HepG2 (cell line): ENCODE measurements around the gene DBNDD2. TPM values are rescaled to one million over a fixed set of nuclear protein-coding genes. Genes with fewer than 3 reads are reported as not detected.

ENCODE experiments used
- ATAD3A ChIP-seq: sonication (generic); formaldehyde crosslinking; IDR thresholded peaks from 2 replicates; pipeline ENCODE4 v1.4.0; 2020; ENCODE audit warnings: missing genetic modification reagents
- BRCA1 ChIP-seq: sonication (generic); formaldehyde crosslinking; IDR thresholded peaks from 2 replicates; pipeline ENCODE4 v1.4.0; 2020; ENCODE audit warnings: missing genetic modification reagents
- CCDC6 ChIP-seq: sonication (generic); formaldehyde crosslinking; IDR thresholded peaks from 2 replicates; pipeline ENCODE4 v1.8.1; 2022; ENCODE audit warnings: mild to moderate bottlenecking, missing genetic modification reagents, moderate library complexity
- CHCHD3 ChIP-seq: sonication (generic); formaldehyde crosslinking; IDR thresholded peaks from 2 replicates; pipeline ENCODE4 v1.8.0; 2022; ENCODE audit warnings: mild to moderate bottlenecking, missing genetic modification reagents, moderate library complexity
- CHD2 ChIP-seq: IDR thresholded peaks from 2 replicates; pipeline ENCODE4 v1.6.1; 2011; ENCODE audit warnings: low read depth, low read length, improper control_type of control experiment
- HNRNPLL ChIP-seq: fragments of 200-400 bp; formaldehyde crosslinking; IDR thresholded peaks from 2 replicates; pipeline ENCODE4 v1.6.1; 2017; ENCODE audit warnings: mild to moderate bottlenecking, low read depth, low read length; ENCODE audit not compliant: poor library complexity, severe bottlenecking
- HOXA5 ChIP-seq: sonication (generic); formaldehyde crosslinking; IDR thresholded peaks from 2 replicates; pipeline ENCODE4 v1.4.0; 2020; ENCODE audit warnings: missing genetic modification reagents
- IKZF1 ChIP-seq: fragments of 450-650 bp; IDR thresholded peaks from 2 replicates; pipeline ENCODE4 v1.7.1; 2016
- KLF9 ChIP-seq: IDR thresholded peaks from 2 replicates; pipeline ENCODE4 v1.6.1; 2016; ENCODE audit warnings: low read depth
- KMT2B ChIP-seq: IDR thresholded peaks from 2 replicates; pipeline ENCODE4 v1.6.1; 2016; ENCODE audit warnings: missing genetic modification reagents, missing compliant biosample characterization
- MTERF4 ChIP-seq: sonication (generic); formaldehyde crosslinking; IDR thresholded peaks from 2 replicates; pipeline ENCODE4 v1.8.0; 2023; ENCODE audit warnings: mild to moderate bottlenecking, missing genetic modification reagents
- SP140L ChIP-seq: sonication (generic); formaldehyde crosslinking; IDR thresholded peaks from 2 replicates; pipeline ENCODE4 v1.4.0; 2020; ENCODE audit warnings: missing genetic modification reagents, borderline replicate concordance
- ZKSCAN8 ChIP-seq: IDR thresholded peaks from 2 replicates; pipeline ENCODE4 v1.6.1; 2016; ENCODE audit warnings: borderline replicate concordance, missing genetic modification reagents, missing compliant biosample characterization
- ZNF256 ChIP-seq: sonication (generic); formaldehyde crosslinking; conservative IDR thresholded peaks from 2 replicates; pipeline ENCODE4 v1.4.0; 2020; ENCODE audit warnings: missing genetic modification reagents
- ZNF432 ChIP-seq: sonication (generic); formaldehyde crosslinking; IDR thresholded peaks from 2 replicates; pipeline ENCODE4 v1.5.0; 2020; ENCODE audit warnings: missing genetic modification reagents, mild to moderate bottlenecking, borderline replicate concordance
- ZNF550 ChIP-seq: sonication (generic); formaldehyde crosslinking; IDR thresholded peaks from 2 replicates; pipeline ENCODE4 v1.4.0; 2020; ENCODE audit warnings: mild to moderate bottlenecking, missing genetic modification reagents, borderline replicate concordance
- ZNF770 ChIP-seq: sonication (generic); formaldehyde crosslinking; IDR thresholded peaks from 2 replicates; pipeline ENCODE4 v1.5.0; 2020; ENCODE audit warnings: mild to moderate bottlenecking, missing genetic modification reagents
- ZNF776 ChIP-seq: sonication (generic); formaldehyde crosslinking; IDR thresholded peaks from 2 replicates; pipeline ENCODE4 v1.4.0; 2020; ENCODE audit warnings: mild to moderate bottlenecking, missing genetic modification reagents
- ZNF879 ChIP-seq: sonication (generic); formaldehyde crosslinking; IDR thresholded peaks from 2 replicates; pipeline ENCODE4 v1.8.1; 2023; ENCODE audit warnings: missing genetic modification reagents
- polyA plus RNA-seq, 8 experiments: library from polyadenylated mRNA; depleted of rRNA in 3 of 8; stranded (reverse) in 7 of 8; unstranded in 1 of 8; fragments of >200 nt; fragmentation: Illumina TruSeq in 4 of 8; extraction: Trizol in 4 of 8; gene quantifications; 2 replicates each; pipeline versions ENCODE4 v1.2.1 to v1.2.3, GENCODE V29; 2011 to 2016; ENCODE audit warnings: low read depth in 4 of 8, missing spikeins in 1 of 8, mixed read lengths in 1 of 8; ENCODE audit not compliant: insufficient read depth in 1 of 8
- total RNA-seq, 5 experiments: library from RNA; depleted of rRNA; stranded (reverse); fragments of >200 nt; fragmentation: Illumina TruSeq; extraction: Trizol; gene quantifications; 2 replicates each; pipeline ENCODE4 v1.2.3, GENCODE V29; 2016; ENCODE audit warnings: low read depth in 1 of 5
- TF ChIP-seq, protein P1 (sequence below): sonication (generic); formaldehyde crosslinking; IDR thresholded peaks from 2 replicates; pipeline ENCODE4 v1.8.0; 2022; ENCODE audit warnings: missing genetic modification reagents, low read depth, mild to moderate bottlenecking, borderline replicate concordance
- TF ChIP-seq, protein P2 (sequence below), 2 experiments: sonication (generic) in 1 of 2; formaldehyde crosslinking in 1 of 2; IDR thresholded peaks; 2 replicates each; pipeline versions ENCODE4 v1.6.1 to v1.9.0; 2014 to 2022; ENCODE audit warnings: antibody characterized with exemption in 1 of 2, borderline replicate concordance in 1 of 2, inconsistent platforms in 1 of 2, low read depth in 1 of 2, missing genetic modification reagents in 1 of 2

DBNDD2 gene
- total and polyA plus RNA-seq, 2 of the 13 experiments (the other 11 are each of a cell fraction or from before 2014, with no cell fraction given) = 16.7 to 47.6 TPM

DNA sequence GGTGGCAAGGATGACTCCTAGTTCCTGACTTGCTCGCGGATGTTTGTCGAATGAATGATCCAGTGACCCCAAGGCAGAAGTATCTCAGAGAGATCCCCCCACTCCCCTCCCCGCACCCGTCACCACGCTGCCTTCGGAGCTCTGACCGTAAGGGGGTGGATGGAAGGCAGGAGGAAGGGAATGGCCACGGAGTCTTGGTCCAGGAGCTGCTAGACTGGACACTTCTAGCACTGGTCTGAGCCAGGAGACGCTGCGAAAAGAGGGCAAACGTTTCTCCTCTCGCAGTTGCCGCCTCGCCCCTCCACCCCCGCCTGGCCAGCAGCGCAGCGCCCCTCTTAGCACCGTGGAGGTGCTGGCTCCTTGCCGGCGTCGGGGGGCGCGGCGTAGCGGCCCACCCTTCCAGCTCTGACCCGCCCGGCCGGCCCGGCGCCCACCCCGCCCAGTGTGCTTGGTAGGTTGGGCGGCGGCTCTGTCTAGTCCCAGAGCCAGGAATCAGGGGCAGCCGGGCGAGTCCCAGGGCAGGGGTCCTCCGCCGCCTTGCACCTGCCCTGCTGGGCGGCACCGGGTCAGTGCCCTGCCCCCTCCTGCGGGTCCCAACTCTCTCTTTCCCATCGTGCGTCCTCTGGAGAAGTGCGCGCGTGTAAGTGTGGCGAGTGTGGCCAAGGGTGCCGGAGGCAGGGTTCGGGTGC, 2.4 kb upstream of the DBNDD2 start (continued):
- no peak; the same call in 1 of the 2 replicates for TF ChIP-seq ZNF550 (CRISPR knock-in tag)
- no peak for TF ChIP-seq ZNF879 (CRISPR knock-in tag)
- no peak for TF ChIP-seq HNRNPLL
- no peak for TF ChIP-seq SP140L (CRISPR knock-in tag)
- TF ChIP-seq CCDC6 = no peak
- TF ChIP-seq IKZF1 = no peak
- no peak for TF ChIP-seq KLF9 (CRISPR knock-in tag)
- no peak for TF ChIP-seq ATAD3A (CRISPR knock-in tag)
- TF ChIP-seq MTERF4 (CRISPR knock-in tag) = 0 out of 2 replicates have a peak, but pooled peaks have one; percentile 63
- TF ChIP-seq, protein P1, sequence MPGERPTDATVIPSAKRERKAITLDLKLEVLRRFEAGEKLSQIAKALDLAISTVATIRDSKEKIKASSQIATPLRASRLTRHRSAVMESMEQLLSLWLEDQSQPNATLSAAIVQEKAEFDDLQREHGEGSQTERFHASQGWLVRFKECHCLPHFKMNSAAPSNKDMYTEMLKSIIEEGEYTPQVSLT (CRISPR knock-in tag) = no peak
- no peak; the same call in 1 of the 2 replicates for TF ChIP-seq CHCHD3 (CRISPR knock-in tag)
- no peak for TF ChIP-seq ZNF770 (CRISPR knock-in tag)
- TF ChIP-seq ZNF432 (CRISPR knock-in tag) = no peak
- no peak for TF ChIP-seq ZKSCAN8 (CRISPR knock-in tag)
- peak; percentile 80 for TF ChIP-seq ZNF776
- TF ChIP-seq, protein P2, sequence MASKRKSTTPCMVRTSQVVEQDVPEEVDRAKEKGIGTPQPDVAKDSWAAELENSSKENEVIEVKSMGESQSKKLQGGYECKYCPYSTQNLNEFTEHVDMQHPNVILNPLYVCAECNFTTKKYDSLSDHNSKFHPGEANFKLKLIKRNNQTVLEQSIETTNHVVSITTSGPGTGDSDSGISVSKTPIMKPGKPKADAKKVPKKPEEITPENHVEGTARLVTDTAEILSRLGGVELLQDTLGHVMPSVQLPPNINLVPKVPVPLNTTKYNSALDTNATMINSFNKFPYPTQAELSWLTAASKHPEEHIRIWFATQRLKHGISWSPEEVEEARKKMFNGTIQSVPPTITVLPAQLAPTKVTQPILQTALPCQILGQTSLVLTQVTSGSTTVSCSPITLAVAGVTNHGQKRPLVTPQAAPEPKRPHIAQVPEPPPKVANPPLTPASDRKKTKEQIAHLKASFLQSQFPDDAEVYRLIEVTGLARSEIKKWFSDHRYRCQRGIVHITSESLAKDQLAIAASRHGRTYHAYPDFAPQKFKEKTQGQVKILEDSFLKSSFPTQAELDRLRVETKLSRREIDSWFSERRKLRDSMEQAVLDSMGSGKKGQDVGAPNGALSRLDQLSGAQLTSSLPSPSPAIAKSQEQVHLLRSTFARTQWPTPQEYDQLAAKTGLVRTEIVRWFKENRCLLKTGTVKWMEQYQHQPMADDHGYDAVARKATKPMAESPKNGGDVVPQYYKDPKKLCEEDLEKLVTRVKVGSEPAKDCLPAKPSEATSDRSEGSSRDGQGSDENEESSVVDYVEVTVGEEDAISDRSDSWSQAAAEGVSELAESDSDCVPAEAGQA (IDR thresholded peaks at IDR 0.05; ENCODE audit: low read depth) = no peak
- TF ChIP-seq, protein P2 (CRISPR knock-in tag; IDR thresholded peaks at IDR 0.05; ENCODE audit: borderline replicate concordance) = no peak
- TF ChIP-seq ZNF256 (CRISPR knock-in tag) = no peak
- TF ChIP-seq CHD2 = no peak
- TF ChIP-seq KMT2B (CRISPR knock-in tag) = no peak
- no peak for TF ChIP-seq BRCA1 (CRISPR knock-in tag)
- TF ChIP-seq HOXA5 (CRISPR knock-in tag) = 0 out of 2 replicates have a peak, but pooled peaks have one; percentile 69
